ENCODE results near the gene MCM3.

MCM3 gene

GRCh38 chr6:52328729-52329128 is 44.2 kb upstream of the MCM3 start:
- Histone ChIP-seq H3K27me3 (ENCODE audit: insufficient read depth, low read depth) (no peaks in the 10 kb centered on the region), H3K9ac (no peak overlapping the region), H3K36me3 (ENCODE audit: insufficient read depth) (no peaks in the 10 kb centered on the region), H3K4me2 (no peak overlapping the region), H2AFZ (ENCODE audit: low read depth) (no peak overlapping the region), H3K4me3 (IDR thresholded peaks at IDR 0.05; ENCODE audit: insufficient read depth, low read depth, low read length) (no peak overlapping the region), H4K20me1 (ENCODE audit: insufficient read depth) (no peaks in the 10 kb centered on the region), H3K4me1 (ENCODE audit: low read depth, poor library complexity, severe bottlenecking) (peaks cover 23% of the 10 kb centered on the region), H3K79me2 (ENCODE audit: insufficient read depth, low read depth) (no peaks in the 10 kb centered on the region), H3K27ac (no peak overlapping the region)
- TF ChIP-seq, protein P1, sequence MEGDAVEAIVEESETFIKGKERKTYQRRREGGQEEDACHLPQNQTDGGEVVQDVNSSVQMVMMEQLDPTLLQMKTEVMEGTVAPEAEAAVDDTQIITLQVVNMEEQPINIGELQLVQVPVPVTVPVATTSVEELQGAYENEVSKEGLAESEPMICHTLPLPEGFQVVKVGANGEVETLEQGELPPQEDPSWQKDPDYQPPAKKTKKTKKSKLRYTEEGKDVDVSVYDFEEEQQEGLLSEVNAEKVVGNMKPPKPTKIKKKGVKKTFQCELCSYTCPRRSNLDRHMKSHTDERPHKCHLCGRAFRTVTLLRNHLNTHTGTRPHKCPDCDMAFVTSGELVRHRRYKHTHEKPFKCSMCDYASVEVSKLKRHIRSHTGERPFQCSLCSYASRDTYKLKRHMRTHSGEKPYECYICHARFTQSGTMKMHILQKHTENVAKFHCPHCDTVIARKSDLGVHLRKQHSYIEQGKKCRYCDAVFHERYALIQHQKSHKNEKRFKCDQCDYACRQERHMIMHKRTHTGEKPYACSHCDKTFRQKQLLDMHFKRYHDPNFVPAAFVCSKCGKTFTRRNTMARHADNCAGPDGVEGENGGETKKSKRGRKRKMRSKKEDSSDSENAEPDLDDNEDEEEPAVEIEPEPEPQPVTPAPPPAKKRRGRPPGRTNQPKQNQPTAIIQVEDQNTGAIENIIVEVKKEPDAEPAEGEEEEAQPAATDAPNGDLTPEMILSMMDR (conservative IDR thresholded peaks at IDR 0.05; ENCODE audit: low read depth, low read length), result no peak

DNA sequence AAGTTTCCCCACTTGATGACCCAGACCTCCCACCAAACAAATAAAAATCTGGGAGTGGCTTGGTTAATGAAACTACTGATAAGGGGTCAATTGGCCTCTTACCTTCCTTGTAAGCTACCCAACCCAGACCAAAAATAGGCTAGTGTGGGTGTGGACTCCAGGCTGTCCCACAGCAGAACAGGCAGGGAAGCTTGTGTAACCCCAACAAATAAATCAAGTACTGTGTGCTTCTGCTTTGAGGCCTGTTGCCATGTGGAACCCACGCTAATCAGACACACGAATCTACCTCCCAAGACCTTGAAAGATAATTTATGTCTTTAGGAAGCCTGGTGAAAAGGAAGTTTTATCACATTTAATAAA is 43.7 kb upstream of the MCM3 start:
- Histone ChIP-seq H4K20me1 (ENCODE audit: insufficient read depth) (no peaks in the 10 kb centered on the region), H3K4me1 (ENCODE audit: low read depth, poor library complexity, severe bottlenecking) (peaks cover 19% of the 10 kb centered on the region), H3K79me2 (ENCODE audit: insufficient read depth, low read depth) (no peaks in the 10 kb centered on the region), H3K27me3 (ENCODE audit: insufficient read depth, low read depth) (no peaks in the 10 kb centered on the region), H3K4me3 (IDR thresholded peaks at IDR 0.05; ENCODE audit: insufficient read depth, low read depth, low read length) (no peak overlapping the region), H3K9ac (no peak overlapping the region), H2AFZ (ENCODE audit: low read depth) (no peak overlapping the region), H3K36me3 (ENCODE audit: insufficient read depth) (no peaks in the 10 kb centered on the region), H3K4me2 (no peak overlapping the region), H3K27ac (no peak overlapping the region)
- TF ChIP-seq, protein P1 (conservative IDR thresholded peaks at IDR 0.05; ENCODE audit: low read depth, low read length), result no peak

DNA sequence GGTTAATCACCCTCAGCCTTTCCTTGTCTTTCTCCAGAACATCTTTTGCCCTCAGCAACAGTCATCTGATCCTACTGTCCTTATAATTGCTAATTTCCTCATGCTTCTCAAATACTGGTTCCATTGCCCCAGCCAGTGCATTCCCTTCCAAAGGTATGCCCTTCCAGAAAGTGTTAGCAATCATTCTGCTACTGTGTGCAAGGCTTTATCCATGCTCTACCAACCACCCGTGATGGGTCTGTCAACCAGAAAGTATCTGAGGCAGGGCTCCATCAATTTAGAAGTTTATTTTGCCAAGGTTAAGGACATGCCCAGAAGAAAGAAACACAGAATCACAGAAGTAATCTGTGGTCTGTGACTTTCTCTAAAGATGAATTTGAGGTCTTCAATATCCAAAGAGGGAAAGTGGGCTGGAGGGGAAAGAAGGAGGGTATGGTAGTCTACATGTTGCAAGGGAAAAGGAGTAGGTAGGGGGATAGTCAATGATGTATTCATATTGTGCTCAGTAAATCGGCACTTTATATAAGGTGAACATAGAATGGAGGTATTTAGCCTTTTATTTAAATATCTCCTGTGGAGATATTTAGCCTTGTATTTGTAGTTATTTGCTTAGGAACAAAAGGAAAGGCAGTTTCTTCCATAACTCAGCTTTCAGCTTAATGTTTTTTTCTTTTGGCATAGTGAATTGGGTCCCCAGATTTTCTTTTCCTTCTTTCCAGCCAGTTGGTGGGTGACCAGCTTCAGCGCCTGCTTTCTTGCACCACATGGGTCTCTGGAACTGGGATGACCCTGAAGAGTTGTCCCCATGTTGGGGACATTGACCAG is 42.2 kb upstream of the MCM3 start:
- Histone ChIP-seq H3K4me2 (no peak overlapping the region), H3K36me3 (ENCODE audit: insufficient read depth) (no peaks in the 10 kb centered on the region), H3K4me1 (ENCODE audit: low read depth, poor library complexity, severe bottlenecking) (peaks cover 7% of the 10 kb centered on the region), H3K27me3 (ENCODE audit: insufficient read depth, low read depth) (no peaks in the 10 kb centered on the region), H3K9ac (no peak overlapping the region), H3K79me2 (ENCODE audit: insufficient read depth, low read depth) (no peaks in the 10 kb centered on the region), H3K27ac (no peak overlapping the region), H4K20me1 (ENCODE audit: insufficient read depth) (no peaks in the 10 kb centered on the region), H3K4me3 (IDR thresholded peaks at IDR 0.05; ENCODE audit: insufficient read depth, low read depth, low read length) (no peak overlapping the region), H2AFZ (ENCODE audit: low read depth) (no peak overlapping the region)
- TF ChIP-seq, protein P1 (conservative IDR thresholded peaks at IDR 0.05; ENCODE audit: low read depth, low read length), result no peak

GRCh38 chr6:52325695-52326471 is 41.3 kb upstream of the MCM3 start:
- H3K9ac ChIP-seq, result no peak overlapping the region
- H3K27ac ChIP-seq, result no peak overlapping the region
- H3K36me3 ChIP-seq (ENCODE audit: insufficient read depth), result no peaks in the 10 kb centered on the region
- H3K27me3 ChIP-seq (ENCODE audit: insufficient read depth, low read depth), result no peaks in the 10 kb centered on the region
- TF ChIP-seq, protein P1 (conservative IDR thresholded peaks at IDR 0.05; ENCODE audit: low read depth, low read length), result no peak
- no peaks in the 10 kb centered on the region for H3K79me2 ChIP-seq (ENCODE audit: insufficient read depth, low read depth)
- no peak overlapping the region for H3K4me3 ChIP-seq (IDR thresholded peaks at IDR 0.05; ENCODE audit: insufficient read depth, low read depth, low read length)
- no peak overlapping the region for H3K4me2 ChIP-seq
- H3K4me1 ChIP-seq (ENCODE audit: low read depth, poor library complexity, severe bottlenecking), result no peaks in the 10 kb centered on the region
- H4K20me1 ChIP-seq (ENCODE audit: insufficient read depth), result no peaks in the 10 kb centered on the region
- no peak overlapping the region for H2AFZ ChIP-seq (ENCODE audit: low read depth)

Measured in KMS-11 (cell line).